Muscle of leg (tissue), 11 donors: ENCODE data around the gene RBM5. TPM values are rescaled to one million over a fixed set of nuclear protein-coding genes. Genes with fewer than 3 reads are reported as not detected.

ENCODE experiments used
- DNase-seq: peaks from one replicate; pipeline ENCODE4 v3.0.0; 2013
- H3K27ac ChIP-seq: one replicate; pipeline ENCODE4 v1.5.1; 2013; ENCODE audit warnings: mild to moderate bottlenecking, low read length, control low read depth
- H3K27me3 ChIP-seq: one replicate; pipeline ENCODE4 v1.6.1; 2013; ENCODE audit warnings: low read length; ENCODE audit not compliant: control insufficient read depth, insufficient read depth
- H3K36me3 ChIP-seq: one replicate; pipeline ENCODE4 v1.6.1; 2013; ENCODE audit warnings: low read length; ENCODE audit not compliant: control insufficient read depth, insufficient read depth
- H3K4me1 ChIP-seq: one replicate; pipeline ENCODE4 v1.6.1; 2013; ENCODE audit warnings: low read length; ENCODE audit not compliant: control insufficient read depth, insufficient read depth
- H3K4me3 ChIP-seq: one replicate; pipeline ENCODE4 v1.5.1; 2013; ENCODE audit warnings: low read length, control low read depth
- H3K9me3 ChIP-seq: replicated peaks from 2 replicates; pipeline ENCODE4 v1.6.1; 2013; ENCODE audit warnings: low read depth, low read length; ENCODE audit not compliant: control insufficient read depth
- WGBS: methylation state at CpG from one replicate; pipeline ENCODE4 v1.1.5; 2013; ENCODE audit warnings: missing lambda C conversion rate; ENCODE audit not compliant: insufficient coverage; 5-methylcytosine and 5-hydroxymethylcytosine counted together
- polyA plus RNA-seq, 8 donors: library from polyadenylated mRNA; unstranded; fragments of 120-200 nt; gene quantifications; one replicate each; pipeline versions ENCODE4 v1.2.1 to v1.2.3, GENCODE V29; 2013; ENCODE audit warnings: inconsistent platforms in 1 of 8, low replicate concordance in 1 of 8; ENCODE audit not compliant: insufficient read length in 8 of 8, insufficient read depth in 1 of 8
- total RNA-seq: library from RNA; stranded (reverse); fragments of 120-200 nt; gene quantifications from one replicate; pipeline ENCODE4 v1.2.4, GENCODE V29; 2013

The RBM5 gene
- total and polyA plus RNA-seq, 9 donors: 126 to 206 (median 161) TPM

DNA sequence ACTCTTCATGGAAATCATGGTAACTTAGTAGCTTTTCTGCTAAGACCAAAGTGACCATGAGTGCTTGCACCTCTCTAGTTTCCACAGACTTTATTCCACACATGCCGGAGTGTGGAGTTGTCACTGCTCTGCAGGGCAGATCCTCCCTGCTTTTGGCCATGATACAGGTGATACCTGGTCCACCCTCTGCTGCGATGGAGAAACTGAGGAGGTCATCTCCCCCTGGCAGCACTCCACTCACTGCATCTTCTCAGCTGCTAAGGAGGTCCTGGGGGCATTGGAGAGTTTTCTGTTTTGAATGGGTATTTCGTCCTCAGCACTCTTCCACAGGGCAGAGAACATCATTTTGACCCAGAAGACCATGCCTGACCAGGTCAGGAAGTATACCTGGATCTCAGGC lies 31.1 kb downstream of the RBM5 start:
- Histone ChIP-seq H3K9me3 (no peaks in the 10 kb centered on the region), H3K27me3 (peaks cover 1% of the 10 kb centered on the region), H3K27ac (no peak overlapping the region), H3K4me1 (peaks cover 34% of the 10 kb centered on the region), H3K36me3 (peaks cover 66% of the 10 kb centered on the region), H3K4me3 (no peak overlapping the region)
- 80% methylated on average over 1 of the region's 3 CpGs for WGBS
- peak; percentile 22 for DNase-seq

GRCh38 chr3:50120364-50121071 lies 31.8 kb downstream of the RBM5 start:
- no peaks in the 10 kb centered on the region for H3K9me3 ChIP-seq
- WGBS: 87% methylated on average over 9 of the region's 10 CpGs

DNA sequence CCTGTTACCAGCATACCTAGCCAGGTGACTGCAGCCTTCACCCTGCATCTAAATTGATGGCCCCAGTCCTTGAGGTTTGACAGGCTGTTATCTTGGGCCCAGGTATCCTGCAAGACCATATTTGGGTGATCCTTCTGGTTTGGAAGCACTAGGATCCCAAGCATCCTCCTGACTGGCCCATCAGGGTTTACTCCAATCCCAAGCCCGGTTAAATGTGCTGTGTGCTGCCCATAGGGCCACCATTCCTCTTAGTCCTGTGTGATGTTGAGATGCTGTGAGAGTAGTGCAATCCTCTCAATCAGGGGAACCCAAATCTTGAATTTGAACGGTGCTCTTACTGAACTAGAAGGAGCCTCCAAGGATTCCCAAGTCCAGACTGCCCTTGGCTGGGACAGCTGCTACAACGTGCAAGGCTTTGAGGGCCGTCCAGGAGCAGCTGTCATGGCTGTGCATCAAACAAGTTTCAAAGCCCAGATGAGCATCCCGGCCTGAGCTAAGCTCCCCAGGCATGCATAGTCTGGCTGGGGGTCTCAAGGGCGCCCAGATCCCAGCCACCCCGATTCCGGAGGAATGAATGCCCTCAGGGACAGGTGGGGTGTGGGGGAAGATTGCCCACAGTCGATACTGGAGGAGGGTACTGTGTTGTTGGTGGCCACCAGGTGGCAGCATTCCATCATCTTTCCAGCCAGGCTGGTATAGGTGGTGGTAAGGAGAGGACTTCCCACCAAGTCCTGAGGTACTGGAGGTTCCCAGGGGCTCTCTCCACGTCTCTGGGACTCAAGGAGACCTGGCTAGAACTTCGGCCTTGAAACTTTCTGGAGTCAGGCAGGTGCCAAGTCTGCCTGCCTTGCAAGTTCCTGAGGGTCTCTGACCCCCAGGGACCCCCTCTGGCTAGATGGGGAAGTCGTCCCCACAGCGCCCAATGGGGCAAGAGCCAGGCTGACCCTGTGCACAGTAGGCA lies 32.6 kb downstream of the RBM5 start:
- H3K36me3 ChIP-seq: peaks cover 51% of the 10 kb centered on the region
- H3K4me1 ChIP-seq: peaks cover 48% of the 10 kb centered on the region

More at GRCh38 chr3:50120364-50121071, 31.8 kb downstream of the RBM5 start:
- H3K36me3 ChIP-seq: peaks cover 59% of the 10 kb centered on the region
- H3K27ac ChIP-seq: peak overlapping the region; percentile 1
- H3K4me1 ChIP-seq: peaks cover 40% of the 10 kb centered on the region
- peaks cover 2% of the 10 kb centered on the region for H3K27me3 ChIP-seq
- peak; percentile 27 for DNase-seq
- H3K4me3 ChIP-seq: no peak overlapping the region

DNA sequence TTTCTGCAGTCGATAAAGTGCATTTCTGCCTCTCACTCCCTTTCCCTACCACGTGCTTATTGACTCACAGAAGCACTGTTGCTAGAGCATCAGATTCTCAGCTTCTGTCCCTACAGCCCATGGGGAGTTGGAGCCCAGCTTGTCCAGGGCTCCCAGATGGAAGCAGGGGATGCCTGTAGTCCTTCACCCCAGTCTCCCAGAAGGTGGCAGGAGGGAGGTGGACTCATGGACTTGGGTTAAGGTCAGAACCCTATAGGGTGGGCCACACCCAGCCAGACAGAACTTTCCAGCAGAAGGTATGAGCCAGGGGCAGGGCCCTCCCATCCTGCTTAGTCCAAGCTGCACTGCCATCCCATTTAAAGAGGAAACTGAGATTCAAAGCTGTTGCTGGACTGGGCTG lies 33.4 kb downstream of the RBM5 start:
- Histone ChIP-seq H3K4me1 (peaks cover 55% of the 10 kb centered on the region), H3K36me3 (peaks cover 43% of the 10 kb centered on the region), H3K9me3 (no peaks in the 10 kb centered on the region), H3K4me3 (no peak overlapping the region), H3K27ac (no peak overlapping the region), H3K27me3 (peaks cover 2% of the 10 kb centered on the region)
- WGBS: 39% methylated on average over 2 of the region's 2 CpGs
- peak; percentile 27 for DNase-seq

More for the DNA sequence above, 32.6 kb downstream of the RBM5 start:
- DNase-seq: peak; percentile 84
- 26% methylated on average over 7 of the region's 13 CpGs for WGBS
- Histone ChIP-seq H3K9me3 (no peaks in the 10 kb centered on the region), H3K4me3 (no peak overlapping the region), H3K27me3 (peaks cover 2% of the 10 kb centered on the region), H3K27ac (peak overlapping the region; percentile 1)

DNA sequence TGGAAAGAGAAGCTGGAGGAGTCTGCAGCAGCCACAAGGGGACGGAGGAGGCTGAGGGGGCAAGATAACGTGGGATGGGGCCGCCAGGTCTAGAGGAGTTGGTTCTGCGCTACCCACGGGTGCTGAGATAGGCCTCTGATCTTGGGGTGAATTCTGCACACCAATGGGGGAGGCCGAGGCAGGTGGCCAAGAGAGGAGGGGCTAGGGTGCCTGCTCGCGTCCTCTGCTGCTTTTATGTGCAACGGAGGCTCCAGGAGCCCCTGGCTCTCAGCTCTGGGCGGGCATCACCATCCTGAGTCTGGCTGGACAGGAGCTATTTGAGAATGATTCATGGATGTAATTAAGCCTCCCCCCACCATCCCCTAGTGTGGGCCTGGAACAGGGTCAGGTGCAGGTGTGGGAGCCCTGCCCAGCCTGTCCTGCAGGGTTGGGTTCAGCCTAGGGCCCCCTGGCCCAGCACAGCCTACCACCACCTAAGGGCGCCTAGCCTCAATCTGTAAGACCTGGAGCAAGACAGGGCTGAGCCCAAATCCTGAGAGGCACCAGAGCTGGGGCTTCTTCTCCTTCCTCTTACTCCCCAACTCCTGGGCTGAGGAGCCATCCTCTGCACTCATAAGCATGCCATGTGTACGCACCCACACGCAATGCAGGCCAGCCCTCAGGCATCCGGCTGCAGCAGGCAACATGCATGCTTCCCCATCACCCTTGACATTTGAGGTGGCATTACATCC lies 34.1 kb downstream of the RBM5 start:
- 68% methylated on average over 10 of the region's 14 CpGs for WGBS
- Histone ChIP-seq H3K4me1 (peaks cover 59% of the 10 kb centered on the region), H3K36me3 (peaks cover 36% of the 10 kb centered on the region), H3K27ac (no peak overlapping the region), H3K27me3 (peaks cover 2% of the 10 kb centered on the region), H3K9me3 (no peaks in the 10 kb centered on the region), H3K4me3 (no peak overlapping the region)
- peak; percentile 26 for DNase-seq

DNA sequence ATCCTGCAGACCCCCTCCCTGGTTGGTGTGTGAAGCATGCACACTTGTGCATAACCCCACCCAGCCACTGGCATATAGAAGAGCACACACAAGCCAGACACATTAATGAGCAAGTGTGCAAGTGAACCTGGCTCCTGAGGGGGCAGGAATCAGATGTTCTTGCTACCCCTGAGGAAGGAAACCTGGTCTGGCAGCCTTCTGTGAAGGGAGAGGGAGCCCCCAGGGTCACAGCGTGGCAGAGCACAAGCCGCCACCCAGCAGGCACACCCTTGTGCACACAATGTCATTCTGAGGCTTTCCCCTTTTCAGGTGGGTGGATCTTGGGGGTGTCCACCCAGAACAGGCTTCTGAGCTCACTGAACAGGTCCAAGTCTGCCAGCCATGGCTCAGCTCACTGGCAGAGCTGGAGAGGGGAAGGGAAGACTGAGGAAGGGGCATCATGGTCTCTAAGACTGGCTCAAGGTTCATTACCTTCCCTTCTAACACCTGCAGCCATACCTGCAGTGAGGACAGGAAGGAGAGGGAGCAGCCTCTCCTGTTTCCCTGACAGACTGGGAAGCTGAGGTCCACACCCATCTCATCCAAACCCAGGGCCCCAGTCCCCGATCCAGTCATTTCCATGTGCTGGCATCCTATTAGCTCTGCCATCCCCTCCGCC lies 34.8 kb downstream of the RBM5 start:
- 52% methylated on average over 4 of the region's 4 CpGs for WGBS
- H3K36me3 ChIP-seq: peaks cover 29% of the 10 kb centered on the region
- H3K4me3 ChIP-seq: no peak overlapping the region
- H3K27ac ChIP-seq: no peak overlapping the region
- no peak for DNase-seq
- H3K9me3 ChIP-seq: no peaks in the 10 kb centered on the region
- peaks cover 2% of the 10 kb centered on the region for H3K27me3 ChIP-seq
- peaks cover 59% of the 10 kb centered on the region for H3K4me1 ChIP-seq

- DNase-seq: peak; percentile 62
- WGBS: 25% methylated on average over 5 of the region's 15 CpGs
- Histone ChIP-seq H3K27me3 (peaks cover 2% of the 10 kb centered on the region), H3K36me3 (peaks cover 23% of the 10 kb centered on the region), H3K27ac (peak overlapping the region; percentile 29), H3K9me3 (no peaks in the 10 kb centered on the region), H3K4me3 (no peak overlapping the region), H3K4me1 (peaks cover 59% of the 10 kb centered on the region)
These were observed 35.5 kb downstream of the RBM5 start for GRCh38 chr3:50124052-50124799.

DNA sequence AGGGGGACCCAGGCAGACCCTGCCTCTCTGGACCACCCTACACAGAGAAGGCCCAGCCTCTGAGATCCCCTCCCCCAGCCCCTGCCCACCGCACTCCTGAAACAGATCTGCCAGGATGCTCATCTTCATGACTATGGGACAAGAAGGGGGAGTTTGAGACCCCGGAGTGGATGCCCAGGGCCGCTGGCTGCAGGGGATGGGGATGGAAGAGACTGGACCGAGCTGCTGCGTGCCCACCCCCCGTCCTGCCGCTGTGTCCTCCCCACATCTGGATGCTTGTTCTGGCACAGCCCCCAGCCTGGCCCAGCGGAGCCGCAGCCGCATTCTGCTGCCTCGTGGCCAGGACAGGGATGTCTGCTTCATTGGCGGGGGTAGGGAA lies 36.1 kb downstream of the RBM5 start:
- Histone ChIP-seq H3K36me3 (peaks cover 17% of the 10 kb centered on the region), H3K4me1 (peaks cover 59% of the 10 kb centered on the region), H3K27me3 (peaks cover 2% of the 10 kb centered on the region), H3K4me3 (no peak overlapping the region), H3K27ac (peak overlapping the region; percentile 29), H3K9me3 (no peaks in the 10 kb centered on the region)
- WGBS: 7% methylated on average over 6 of the region's 12 CpGs
- peak; percentile 66 for DNase-seq
